Neuronal stem cell (in vitro differentiated cells): ENCODE data around the gene ARMC8.

Source experiments
- DNase-seq: peaks from one replicate; pipeline ENCODE4 v3.0.0-alpha.2; 2013; ENCODE audit warnings: low spot score
- H2AFZ ChIP-seq: one replicate; pipeline ENCODE4 v1.6.1; 2013; ENCODE audit warnings: mild to moderate bottlenecking, low read length, inconsistent platforms
- H2AK5ac ChIP-seq: 2 replicates; pipeline ENCODE4 v1.6.1; 2013; ENCODE audit warnings: low read depth, mild to moderate bottlenecking, inconsistent platforms, low read length, moderate library complexity, mixed read lengths
- H2BK120ac ChIP-seq: 2 replicates; pipeline ENCODE4 v1.6.1; 2013; ENCODE audit warnings: low read depth, mild to moderate bottlenecking, inconsistent platforms, low read length, moderate library complexity, mixed read lengths
- H2BK12ac ChIP-seq: one replicate; pipeline ENCODE4 v1.6.1; 2013; ENCODE audit warnings: low read length, inconsistent platforms
- H2BK15ac ChIP-seq: 2 replicates; pipeline ENCODE4 v1.6.1; 2013; ENCODE audit warnings: mild to moderate bottlenecking, low read length, inconsistent platforms, mixed read lengths
- H2BK5ac ChIP-seq: one replicate; pipeline ENCODE4 v1.6.1; 2013; ENCODE audit warnings: inconsistent platforms, mild to moderate bottlenecking, low read length, moderate library complexity
- H3K14ac ChIP-seq: one replicate; pipeline ENCODE4 v1.6.1; 2013; ENCODE audit warnings: low read length, inconsistent platforms
- H3K18ac ChIP-seq: 2 replicates; pipeline ENCODE4 v1.6.1; 2013; ENCODE audit warnings: low read length, inconsistent platforms
- H3K23ac ChIP-seq: 2 replicates; pipeline ENCODE4 v1.6.1; 2013; ENCODE audit warnings: low read depth, mild to moderate bottlenecking, mixed read lengths, low read length, inconsistent platforms; ENCODE audit not compliant: poor library complexity
- H3K27ac ChIP-seq: replicated peaks from 3 replicates; pipeline ENCODE4 v1.5.1; 2013; ENCODE audit warnings: low read length, inconsistent platforms
- H3K27me3 ChIP-seq, 3 experiments: 2 replicates each; pipeline ENCODE4 v1.6.1; 2013; ENCODE audit warnings: low read length in 3 of 3, mild to moderate bottlenecking in 2 of 3, inconsistent platforms in 1 of 3, low read depth in 1 of 3, mixed read lengths in 1 of 3, moderate library complexity in 1 of 3; ENCODE audit not compliant: control insufficient read depth in 3 of 3, insufficient read depth in 3 of 3
- H3K36me3 ChIP-seq, 2 donors: replicated peaks in 1 of 2; 2 replicates each; pipeline ENCODE4 v1.6.1; 2013; ENCODE audit warnings: low read length in 2 of 2; ENCODE audit not compliant: control insufficient read depth in 2 of 2, insufficient read depth in 2 of 2
- H3K4ac ChIP-seq: 2 replicates; pipeline ENCODE4 v1.6.1; 2013; ENCODE audit warnings: inconsistent platforms, mild to moderate bottlenecking, low read length, moderate library complexity
- H3K4me1 ChIP-seq, 2 donors: 1 replicate in 1 of 2; 2 replicates in 1 of 2; pipeline ENCODE4 v1.6.1; 2013; ENCODE audit warnings: low read length in 2 of 2, low read depth in 1 of 2; ENCODE audit not compliant: control insufficient read depth in 2 of 2, insufficient read depth in 1 of 2
- H3K4me2 ChIP-seq: one replicate; pipeline ENCODE4 v1.6.1; 2013; ENCODE audit warnings: mild to moderate bottlenecking, low read length, inconsistent platforms; ENCODE audit not compliant: insufficient read depth, poor library complexity, severe bottlenecking
- H3K4me3 ChIP-seq, 2 donors: 2 replicates each; pipeline ENCODE4 v1.5.1; 2013; ENCODE audit warnings: low read length in 2 of 2, mild to moderate bottlenecking in 2 of 2, inconsistent platforms in 1 of 2, moderate library complexity in 1 of 2
- H3K79me1 ChIP-seq: one replicate; pipeline ENCODE4 v1.6.1; 2013; ENCODE audit warnings: low read depth, mild to moderate bottlenecking, inconsistent platforms, low read length, moderate library complexity
- H3K9ac ChIP-seq: one replicate; pipeline ENCODE4 v1.6.1; 2013; ENCODE audit warnings: mild to moderate bottlenecking, low read depth, low read length, inconsistent platforms; ENCODE audit not compliant: poor library complexity
- H3K9me3 ChIP-seq, 2 donors: replicated peaks in 1 of 2; 2 replicates each; pipeline versions ENCODE3 to v1.6.1; 2013; ENCODE audit warnings: low read length in 2 of 2, mild to moderate bottlenecking in 2 of 2, inconsistent platforms in 1 of 2, low read depth in 1 of 2, mixed read lengths in 1 of 2, moderate library complexity in 1 of 2; ENCODE audit not compliant: control insufficient read depth in 2 of 2, insufficient read depth in 1 of 2
- H4K8ac ChIP-seq: one replicate; pipeline ENCODE4 v1.6.1; 2013; ENCODE audit warnings: low read depth, mild to moderate bottlenecking, inconsistent platforms, low read length, moderate library complexity
- H4K91ac ChIP-seq: one replicate; pipeline ENCODE4 v1.6.1; 2013; ENCODE audit warnings: low read length, low read depth, mild to moderate bottlenecking, inconsistent platforms; ENCODE audit not compliant: poor library complexity
- WGBS, 2 donors: extraction: QIAGEN DNeasy Blood & Tissue Kit; methylation state at CpG; one replicate each; pipeline ENCODE4 v1.1.7; 2013; ENCODE audit warnings: missing lambda C conversion rate in 2 of 2, mixed read lengths in 1 of 2; ENCODE audit not compliant: insufficient read length in 2 of 2, insufficient replicate concordance in 1 of 2; ENCODE audit errors: extremely low coverage in 2 of 2; 5-methylcytosine and 5-hydroxymethylcytosine counted together

ARMC8 gene

GRCh38 chr3:138338811-138339210 lies 151.7 kb downstream of the ARMC8 start:
- no peaks in the 10 kb centered on the region for H3K79me1 ChIP-seq
- H2BK12ac ChIP-seq, result no peak overlapping the region
- H3K27me3 ChIP-seq, result peaks cover 0 to 19% (median 0%) of the 10 kb centered on the region in 3 experiments
- peak overlapping the region; percentile 19 for H3K18ac ChIP-seq
- H2AFZ ChIP-seq, result no peak overlapping the region
- no peak overlapping the region for H2BK5ac ChIP-seq
- no peak overlapping the region for H4K8ac ChIP-seq
- no peak overlapping the region for H3K4me2 ChIP-seq
- H2AK5ac ChIP-seq, result no peak overlapping the region
- H2BK15ac ChIP-seq, result no peak overlapping the region
- H4K91ac ChIP-seq, result no peak overlapping the region
- no peaks in the 10 kb centered on the region for H3K36me3 ChIP-seq
- WGBS, 2 donors, result no CpG with 5 or more reads among the region's 5 CpGs
- H3K23ac ChIP-seq, result no peak overlapping the region
- no peak overlapping the region for H3K4ac ChIP-seq
- no peak overlapping the region for H3K9ac ChIP-seq
- DNase-seq, result no peak
- H3K4me1 ChIP-seq, result peaks cover 0 to 2% of the 10 kb centered on the region in 2 donors
- no peak overlapping the region for H2BK120ac ChIP-seq
- H3K14ac ChIP-seq, result no peak overlapping the region
- no peaks in the 10 kb centered on the region for H3K9me3 ChIP-seq
- no peak overlapping the region for H3K27ac ChIP-seq
- no peak overlapping the region for H3K4me3 ChIP-seq

- Histone ChIP-seq H4K8ac (no peak overlapping the region), H3K4me2 (no peak overlapping the region), H2AK5ac (no peak overlapping the region), H4K91ac (no peak overlapping the region), H3K4me3 (no peak overlapping the region), H3K27me3 (peaks cover 0 to 10% (median 0%) of the 10 kb centered on the region in 3 experiments), H3K36me3 (no peaks in the 10 kb centered on the region), H2BK15ac (no peak overlapping the region), H2BK12ac (no peak overlapping the region), H3K9ac (no peak overlapping the region), H3K27ac (no peak overlapping the region), H3K9me3 (no peaks in the 10 kb centered on the region), H3K4ac (no peak overlapping the region), H3K4me1 (peaks cover 0 to 2% of the 10 kb centered on the region in 2 donors), H2AFZ (no peak overlapping the region), H3K79me1 (no peaks in the 10 kb centered on the region), H3K14ac (no peak overlapping the region), H2BK120ac (no peak overlapping the region), H3K23ac (no peak overlapping the region), H2BK5ac (no peak overlapping the region), H3K18ac (no peak overlapping the region)
- WGBS, 2 donors, result no CpG with 5 or more reads among the region's 5 CpGs
- DNase-seq, result no peak
Measured at GRCh38 chr3:138340511-138340910, 153.4 kb downstream of the ARMC8 start.

- Histone ChIP-seq H3K4me1 (peaks cover 0 to 5% of the 10 kb centered on the region in 2 donors), H3K36me3 (no peaks in the 10 kb centered on the region), H2BK5ac (no peak overlapping the region), H4K91ac (no peak overlapping the region), H4K8ac (no peak overlapping the region), H3K23ac (no peak overlapping the region), H2BK15ac (no peak overlapping the region), H3K9me3 (no peaks in the 10 kb centered on the region), H2BK12ac (no peak overlapping the region), H3K18ac (peak overlapping the region; percentile 5), H2AK5ac (no peak overlapping the region), H3K4me3 (no peak overlapping the region), H3K14ac (no peak overlapping the region), H3K79me1 (no peaks in the 10 kb centered on the region), H3K27ac (no peak overlapping the region), H3K27me3 (peaks cover 0 to 5% (median 4%) of the 10 kb centered on the region in 3 experiments), H3K4me2 (no peak overlapping the region), H2BK120ac (no peak overlapping the region), H3K9ac (no peak overlapping the region), H2AFZ (no peak overlapping the region), H3K4ac (no peak overlapping the region)
- DNase-seq, result no peak
- no CpG with 5 or more reads among the region's 1 CpG for WGBS, 2 donors
Measured at GRCh38 chr3:138344754-138345153, 157.7 kb downstream of the ARMC8 start.
